Heart left ventricle (tissue), 16 donors: ENCODE data around the gene TGM1. TPM values are rescaled to one million over a fixed set of nuclear protein-coding genes. Genes with fewer than 3 reads are reported as not detected.

Source experiments
- ATAC-seq, 4 donors: fragments of 200-7000 bp; cut with Tn5 transposase; one replicate each; pipeline ENCODE4 v1.9.1; 2020 to 2022; ENCODE audit warnings: moderate library complexity in 4 of 4, mild to moderate bottlenecking in 3 of 4, moderate number of reproducible peaks in 1 of 4
- DNase-seq, 5 donors: peaks; one replicate each; pipeline ENCODE4 v3.0.0-alpha.2; 2020
- H3K27ac ChIP-seq, 12 donors: fragments of 200-600 bp; sonication (generic) in 4 of 12; one replicate each; pipeline versions ENCODE4 v1.5.0 to v1.8.0; 2016 to 2022; ENCODE audit warnings: mild to moderate bottlenecking in 2 of 12
- H3K27me3 ChIP-seq, 9 donors: fragments of 200-600 bp; sonication (generic) in 2 of 9; one replicate each; pipeline versions ENCODE4 v1.5.1 to v1.8.0; 2016 to 2022; ENCODE audit warnings: mild to moderate bottlenecking in 3 of 9
- H3K36me3 ChIP-seq, 9 donors: fragments of 200-600 bp; sonication (generic) in 2 of 9; one replicate each; pipeline versions ENCODE4 v1.5.0 to v1.8.0; 2018 to 2022; ENCODE audit warnings: mild to moderate bottlenecking in 2 of 9
- H3K4me1 ChIP-seq, 12 donors: fragments of 200-600 bp; sonication (generic) in 4 of 12; one replicate each; pipeline versions ENCODE4 v1.5.0 to v1.8.0; 2016 to 2022; ENCODE audit warnings: mild to moderate bottlenecking in 3 of 12
- H3K4me3 ChIP-seq, 12 donors: fragments of 200-600 bp; sonication (generic) in 4 of 12; one replicate each; pipeline versions ENCODE4 v1.5.0 to v1.8.0; 2017 to 2022; ENCODE audit warnings: mild to moderate bottlenecking in 9 of 12, moderate library complexity in 4 of 12
- H3K9me3 ChIP-seq, 12 donors: fragments of 200-600 bp; sonication (generic) in 4 of 12; one replicate each; pipeline versions ENCODE4 v1.5.0 to v1.8.0; 2016 to 2022; ENCODE audit warnings: mild to moderate bottlenecking in 1 of 12
- POLR2A ChIP-seq, 2 donors: fragments of 450-650 bp; IDR thresholded peaks; one replicate each; pipeline ENCODE4 v1.6.1; 2017; ENCODE audit warnings: antibody characterized with exemption in 2 of 2, mild to moderate bottlenecking in 2 of 2, moderate library complexity in 2 of 2
- WGBS, 4 donors: extraction: QIAGEN DNeasy Blood & Tissue Kit in 2 of 4; methylation state at CpG; one replicate each; pipeline versions ENCODE4 v1.1.5 to v1.1.7; 2013 to 2018; 5-methylcytosine and 5-hydroxymethylcytosine counted together
- intact Hi-C, 10 donors: fragments of 100-400 bp; cut with DNase I; formaldehyde crosslinking; loops; one replicate each; pipeline versions ENCODE4 v1.11.1 to v1.14.2; 2022
- polyA plus RNA-seq, 2 donors: library from polyadenylated mRNA; stranded (reverse); fragments of 200-250 nt; gene quantifications; one replicate each; pipeline ENCODE4 v1.2.3, GENCODE V29; 2013
- total RNA-seq, 9 donors: library from RNA; depleted of rRNA in 2 of 9; stranded (reverse); fragments of >200 nt in 2 of 9; fragmentation: NEBNext Ultra II Directional in 3 of 9; extraction: Animal tissue kit (Norgen Biotek cat#: 25700) in 3 of 9; gene quantifications; one replicate each; pipeline versions ENCODE4 v1.1.0 to v1.2.4, GENCODE V29; 2016 to 2023
- TF ChIP-seq, protein P1 (sequence below), 12 donors: fragments of 200-600 bp; sonication (generic) in 4 of 12; IDR thresholded peaks; one replicate each; pipeline versions ENCODE4 v1.5.0 to v1.8.0; 2018 to 2022; ENCODE audit warnings: antibody characterized with exemption in 12 of 12, mild to moderate bottlenecking in 5 of 12
- donor health status: ischemic (EF 13 %, LVEDD 7.1; RV severe dilation, severe dysfunction).
- donor health status: healthy with polysubstance abuse.
- donor health status: DM: no; HTN: yes; CAD: no.
- donor health status: DM: no; HTN: no; CAD: no.
- donor health status: ischemic (EF 25% LVEDD 6.9; RV normal size, moderate dysfunction).
- donor health status: ischemic (EF 25% LVEDD 5.7; RV mildly dilated, moderate dysfunction).
- donor health status: healthy.
- donor health status: DM: yes; HTN: yes; CAD: no.
- donor health status: ischemic (EF 35%, LVEDD 5.7; RV mildly dilated, moderate dysfunction).
- donor health status: nonischemic (EF 11% LVEDD 7.7; RV severe dilation, severe dysfunction).
- donor health status: DM: yes; HTN: yes; CAD: no.
- donor health status: PGD.
- donor health status: ischemic (EF 29% LVEDD 5.4; RV normal size, mild dysfunction).
- donor health status: nonischemic (EF 23%, LVEDD 6.1; RV moderate dilation, normal function).

TGM1 gene
- total and polyA plus RNA-seq, 11 donors: 0.52 to 38.9 (median 0.98) TPM; not detected in 3

DNA sequence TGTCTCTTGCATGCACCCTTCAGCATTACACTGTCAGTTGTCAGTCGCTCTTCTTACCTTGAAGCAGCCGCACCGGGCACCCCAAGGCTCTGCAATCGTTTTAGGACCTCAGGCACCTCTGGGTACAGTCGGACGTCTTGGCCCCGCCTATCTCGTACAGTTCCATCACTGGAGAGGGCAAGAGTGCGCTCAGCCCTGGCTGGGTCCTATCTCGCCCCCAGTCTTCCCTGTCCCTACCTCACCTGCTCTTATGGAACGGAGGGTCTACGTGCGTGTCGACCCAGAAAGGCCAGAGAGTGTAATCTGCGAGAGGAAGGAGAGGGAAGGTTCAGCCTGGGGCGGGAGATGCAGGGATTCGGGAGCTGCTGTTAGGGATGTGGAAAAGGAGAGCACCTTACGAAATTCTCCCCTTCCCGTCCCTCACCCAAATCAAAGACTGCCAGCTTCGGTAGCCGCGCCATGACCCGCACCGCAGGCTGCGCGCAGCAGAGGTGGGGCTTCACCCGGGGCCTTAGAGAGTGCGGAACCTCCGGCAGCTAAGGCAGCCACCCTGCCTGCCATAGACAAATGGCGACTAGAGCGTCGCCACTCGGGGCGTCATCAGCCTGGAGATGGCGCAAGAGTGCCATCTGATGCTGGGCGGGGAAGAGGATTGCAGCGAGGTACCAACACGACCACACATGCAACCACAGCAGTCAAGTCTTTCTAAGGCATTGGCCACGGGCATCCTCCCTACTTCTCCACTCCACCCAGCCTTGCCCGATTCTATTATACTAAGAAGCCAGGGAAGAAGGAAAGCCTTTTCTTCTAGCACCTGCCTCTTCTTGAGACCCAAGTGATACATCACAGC lies 47.3 kb downstream of the TGM1 start, which contains the start of gene MDP1:
TSS of gene MDP1 (minus strand) at position 572 of the 850 bp plus-strand sequence. CDS start at position 461, 111 bp downstream.
- ATAC-seq: peak; percentile 74 to 85 (median 81)
- TF ChIP-seq POLR2A (IDR thresholded peaks at IDR 0.05): peak in 1 of 2 donors; percentile 74
- TF ChIP-seq, protein P1, sequence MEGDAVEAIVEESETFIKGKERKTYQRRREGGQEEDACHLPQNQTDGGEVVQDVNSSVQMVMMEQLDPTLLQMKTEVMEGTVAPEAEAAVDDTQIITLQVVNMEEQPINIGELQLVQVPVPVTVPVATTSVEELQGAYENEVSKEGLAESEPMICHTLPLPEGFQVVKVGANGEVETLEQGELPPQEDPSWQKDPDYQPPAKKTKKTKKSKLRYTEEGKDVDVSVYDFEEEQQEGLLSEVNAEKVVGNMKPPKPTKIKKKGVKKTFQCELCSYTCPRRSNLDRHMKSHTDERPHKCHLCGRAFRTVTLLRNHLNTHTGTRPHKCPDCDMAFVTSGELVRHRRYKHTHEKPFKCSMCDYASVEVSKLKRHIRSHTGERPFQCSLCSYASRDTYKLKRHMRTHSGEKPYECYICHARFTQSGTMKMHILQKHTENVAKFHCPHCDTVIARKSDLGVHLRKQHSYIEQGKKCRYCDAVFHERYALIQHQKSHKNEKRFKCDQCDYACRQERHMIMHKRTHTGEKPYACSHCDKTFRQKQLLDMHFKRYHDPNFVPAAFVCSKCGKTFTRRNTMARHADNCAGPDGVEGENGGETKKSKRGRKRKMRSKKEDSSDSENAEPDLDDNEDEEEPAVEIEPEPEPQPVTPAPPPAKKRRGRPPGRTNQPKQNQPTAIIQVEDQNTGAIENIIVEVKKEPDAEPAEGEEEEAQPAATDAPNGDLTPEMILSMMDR (IDR thresholded peaks at IDR 0.05): peak; percentile 9 to 78 (median 64)
- intact Hi-C loops: no loop called here

DNA sequence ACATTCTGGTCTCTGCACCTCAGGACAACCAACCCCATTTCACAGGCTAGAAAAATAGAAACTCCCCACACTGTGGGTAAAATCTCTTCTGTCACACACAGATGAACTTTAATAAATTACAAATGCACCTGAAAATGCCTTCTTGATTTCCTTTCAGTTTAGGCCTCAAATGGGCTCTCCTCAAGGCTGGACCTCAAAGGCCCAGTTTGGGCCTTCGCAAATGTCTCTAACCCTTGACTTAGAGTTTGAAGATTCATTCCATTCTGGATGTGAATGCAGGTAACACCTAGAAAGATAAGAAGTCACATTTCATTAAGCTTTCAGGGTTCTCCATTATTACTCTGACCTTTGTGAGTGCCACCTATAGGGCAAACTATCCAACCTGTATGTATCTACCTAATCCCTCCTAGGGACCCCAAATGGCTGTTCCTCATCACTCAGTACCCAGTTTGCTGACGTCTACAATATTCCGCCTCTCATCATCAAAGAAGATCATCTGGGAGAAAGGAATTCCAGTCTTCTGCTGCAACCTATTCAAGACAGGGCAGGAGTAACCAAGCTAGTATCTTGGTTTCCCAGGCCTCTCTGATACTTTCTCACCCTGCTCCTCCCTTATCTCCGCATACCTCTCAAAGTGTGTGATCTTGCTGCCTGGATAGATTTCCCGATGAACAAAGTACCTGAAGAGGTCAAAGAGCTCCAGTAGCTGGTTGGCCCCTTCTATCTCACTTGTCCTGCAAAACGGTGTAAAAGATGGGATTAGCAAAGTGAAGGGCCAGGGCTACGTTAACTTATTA lies 48.9 kb downstream of the TGM1 start:
- intact Hi-C loops: loop anchor here in 1 of 10 donors (1.0 kb wide), 1 partner anchor 28 kb away; the partner anchor contains the start of gene TINF2
- ATAC-seq (no peak), DNase-seq (no peak)
- peak overlapping the region; percentile 92 to 100 (median 96) for H3K27ac ChIP-seq
- H3K36me3 ChIP-seq: peaks cover 0 to 45% (median 34%) of the 10 kb centered on the region in 9 donors
- H3K4me1 ChIP-seq: peaks cover 3 to 39% (median 21%) of the 10 kb centered on the region in 12 donors
- no peaks in the 10 kb centered on the region for H3K27me3 ChIP-seq
- TF ChIP-seq, protein P1 (IDR thresholded peaks at IDR 0.05): no peak
- no peak for TF ChIP-seq POLR2A (IDR thresholded peaks at IDR 0.05)
- H3K9me3 ChIP-seq: no peaks in the 10 kb centered on the region
- 81 to 85% (median 84%) methylated on average over 7 of the region's 7 CpGs for WGBS, 4 donors
- H3K4me3 ChIP-seq: peak overlapping the region in 11 of 12 donors; percentile 67 to 98 (median 83)

More for the DNA sequence above, 47.3 kb downstream of the TGM1 start, which contains the start of gene MDP1:
- peaks cover 3 to 39% (median 21%) of the 10 kb centered on the region in 12 donors for H3K4me1 ChIP-seq
- peak within 1 kb of the TSS; percentile 74 to 96 (median 86) for H3K27ac ChIP-seq
- H3K36me3 ChIP-seq: peaks cover 0 to 33% (median 19%) of the 10 kb centered on the region in 9 donors
- no peaks in the 10 kb centered on the region for H3K27me3 ChIP-seq
- DNase-seq: peak; percentile 83 to 93 (median 87)
- H3K4me3 ChIP-seq: peak within 1 kb of the TSS; percentile 48 to 91 (median 75)
- H3K9me3 ChIP-seq: no peaks in the 10 kb centered on the region
- 0 to 1% (median 0%) methylated on average over 32 to 40 of the region's 40 CpGs for WGBS, 4 donors

DNA sequence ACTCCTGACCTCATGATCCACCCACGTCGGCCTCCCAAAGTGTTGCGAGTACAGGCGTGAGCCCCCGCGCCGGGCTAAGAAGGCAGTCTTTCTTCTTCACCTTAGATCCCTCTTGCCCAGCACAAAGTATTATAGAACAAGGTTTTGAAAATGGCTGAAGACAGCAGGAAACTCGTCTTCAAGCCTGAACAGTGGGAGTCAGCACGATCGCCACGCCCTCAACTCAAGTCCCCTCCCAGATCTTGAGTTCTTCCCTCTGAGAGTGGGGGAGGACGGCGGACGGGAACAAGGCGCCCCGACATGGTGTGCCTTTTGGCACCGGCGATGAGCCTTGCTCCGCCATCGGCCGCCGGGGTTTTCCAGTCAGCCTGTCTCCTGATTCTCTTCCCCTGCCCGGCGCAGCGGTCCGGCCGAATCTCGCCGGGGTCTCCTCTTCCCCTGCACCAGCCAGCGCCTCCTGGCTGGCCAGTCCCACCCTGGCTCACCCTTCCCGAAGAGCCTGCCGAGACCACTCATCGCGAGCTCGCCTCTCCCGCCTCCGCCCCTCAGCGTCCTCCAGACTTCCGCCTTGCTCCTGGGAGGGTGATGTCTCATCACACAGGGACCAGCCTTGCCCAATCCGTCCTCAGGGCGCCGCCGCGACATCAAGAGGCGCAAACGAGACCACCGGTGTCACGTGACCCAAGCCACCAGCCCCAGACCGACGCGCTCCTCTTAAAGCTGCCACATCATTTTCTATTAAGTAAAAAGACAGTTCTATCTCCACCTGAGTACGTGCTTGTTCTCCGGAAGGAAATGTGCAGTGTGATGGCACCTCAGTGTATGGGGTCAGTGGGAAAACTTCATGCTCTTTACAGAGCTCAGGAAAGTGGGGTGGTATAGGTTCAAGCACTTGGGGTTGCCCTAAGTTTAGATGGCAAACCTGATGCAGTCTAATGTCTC lies 49.8 kb downstream of the TGM1 start, which contains the start of gene CHMP4A:
TSS of gene CHMP4A (minus strand) at position 565 of the 942 bp plus-strand sequence. CDS start at position 516, 49 bp downstream.
- intact Hi-C loops: loop anchor here in 1 of 10 donors (1.0 kb wide), 1 partner anchor 29 kb away; the partner anchor contains the start of gene TINF2

More for the DNA sequence above, 49.8 kb downstream of the TGM1 start, which contains the start of gene CHMP4A:
- peak within 1 kb of the TSS; percentile 67 to 98 (median 85) for H3K4me3 ChIP-seq
- no peaks in the 10 kb centered on the region for H3K9me3 ChIP-seq
- ATAC-seq (peak; percentile 91 to 95 (median 93)), DNase-seq (peak; percentile 97 to 99 (median 97))
- H3K36me3 ChIP-seq: peaks cover 0 to 53% (median 42%) of the 10 kb centered on the region in 9 donors
- no peaks in the 10 kb centered on the region for H3K27me3 ChIP-seq
- H3K27ac ChIP-seq: peak within 1 kb of the TSS; percentile 92 to 100 (median 96)
- peaks cover 3 to 39% (median 21%) of the 10 kb centered on the region in 12 donors for H3K4me1 ChIP-seq
- TF ChIP-seq POLR2A (IDR thresholded peaks at IDR 0.05): peak in 1 of 2 donors; percentile 90
- TF ChIP-seq, protein P1 (IDR thresholded peaks at IDR 0.05): peak in 6 of 12 donors; percentile 9 to 48 (median 28)
- WGBS, 4 donors: 0 to 1% (median 0%) methylated on average over 43 to 53 of the region's 53 CpGs
